Activated effector memory CD4-positive, alpha-beta T cell treated with Interleukin-2 at 50 U/mL for 16 hours (primary cell): ENCODE measurements around the gene RCOR1.
"Not testable (repeated sequence)": the region's sequence is repeated elsewhere in the genome, so short reads cannot be mapped to it uniquely, and the experiment has no call there.

ENCODE experiments used
- DNase-seq: peaks from one replicate; pipeline ENCODE4 v3.0.0-alpha.2; 2020

The RCOR1 gene

GRCh38 chr14:102633906-102634595 lies 41.6 kb downstream of the RCOR1 start:
- DNase-seq, result no peak

GRCh38 chr14:102639611-102640010 lies 47.2 kb downstream of the RCOR1 start:
- DNase-seq, result not testable (repeated sequence)

DNA sequence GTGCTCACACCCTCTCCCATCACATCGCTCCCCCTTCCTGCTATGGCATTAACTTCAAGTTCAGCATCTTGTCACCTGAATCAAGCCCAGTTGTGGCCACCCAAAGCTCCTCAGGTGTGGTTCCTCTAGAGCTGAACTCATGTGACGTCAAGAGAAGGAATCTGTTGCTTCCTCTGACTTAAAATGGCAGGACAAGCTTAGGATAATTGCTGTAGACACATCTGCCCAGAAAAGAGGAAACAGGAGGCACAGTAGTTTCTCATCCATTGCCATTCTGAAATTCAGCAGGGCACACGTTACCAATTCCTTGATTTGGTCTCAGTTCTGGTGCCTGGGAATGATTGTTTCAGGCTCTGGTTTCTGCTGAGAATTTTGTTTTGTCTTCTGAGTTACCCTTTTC lies 52.1 kb downstream of the RCOR1 start:
- DNase-seq, result no peak

- DNase-seq, result no peak
Measured at GRCh38 chr14:102645746-102646440, 53.4 kb downstream of the RCOR1 start.

GRCh38 chr14:102646615-102647014 lies 54.2 kb downstream of the RCOR1 start:
- DNase-seq, result no peak

DNA sequence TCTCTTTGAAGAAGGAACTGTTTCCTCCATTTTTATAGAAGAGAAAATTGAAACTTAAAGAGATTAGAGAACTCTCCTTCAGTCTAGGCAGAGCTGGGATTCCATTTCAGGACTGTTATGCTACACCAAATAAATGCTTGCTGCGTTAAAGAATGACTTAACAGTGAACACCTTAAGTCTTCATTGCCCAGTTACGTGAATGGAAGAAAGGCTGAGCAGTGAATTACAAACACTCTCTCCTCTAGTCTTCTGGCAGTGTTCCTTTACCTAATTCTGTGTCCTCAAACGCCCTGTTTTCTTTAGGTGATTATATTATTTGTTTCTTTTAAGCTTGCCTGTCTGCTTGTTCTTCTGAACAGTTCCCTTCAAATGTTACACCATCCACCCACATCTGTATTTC lies 59.7 kb downstream of the RCOR1 start:
- DNase-seq, result no peak

- DNase-seq, result no peak
Measured at GRCh38 chr14:102654298-102654697, 61.8 kb downstream of the RCOR1 start.

- no peak for DNase-seq
Measured at GRCh38 chr14:102655137-102655536, 62.7 kb downstream of the RCOR1 start.

DNA sequence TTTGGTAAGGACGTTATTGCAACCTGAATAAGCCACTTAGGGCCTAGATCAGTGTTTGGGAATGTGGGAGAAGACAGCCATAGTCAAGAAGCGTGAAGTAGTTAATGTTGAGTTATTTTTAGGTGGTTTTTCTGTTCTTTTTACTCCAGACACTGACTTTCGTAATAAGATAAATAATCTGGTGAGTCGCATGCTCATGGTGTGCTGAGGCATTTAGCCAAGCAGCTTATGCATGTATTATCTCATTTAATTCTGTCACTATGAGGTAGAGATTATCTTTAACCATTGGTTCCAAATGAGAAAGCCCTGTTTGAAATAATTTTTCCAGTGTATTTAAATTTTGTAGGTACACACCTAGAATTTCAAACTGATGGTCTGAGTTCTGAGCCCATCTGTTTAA lies 67.3 kb downstream of the RCOR1 start:
- no peak for DNase-seq

DNA sequence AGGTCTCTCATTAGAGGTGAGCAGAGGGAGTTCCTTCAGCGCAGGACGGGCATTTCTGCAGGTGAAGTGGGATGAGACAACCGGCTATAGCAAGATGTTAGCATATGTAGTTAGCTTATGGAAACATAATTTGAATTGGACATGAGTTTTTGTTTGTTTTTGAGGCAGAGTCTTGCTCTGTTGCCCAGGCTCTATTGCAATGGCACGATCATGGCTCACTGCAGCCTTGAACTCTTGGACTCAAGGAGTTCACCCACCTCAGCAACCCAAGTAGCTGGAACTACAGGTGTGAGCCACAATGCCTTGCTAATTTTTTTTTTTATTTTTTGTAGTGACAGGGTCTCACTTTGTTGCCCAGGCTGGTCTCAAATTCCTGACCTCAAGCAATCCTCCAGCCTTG lies 69.2 kb downstream of the RCOR1 start:
- DNase-seq, result no peak

DNA sequence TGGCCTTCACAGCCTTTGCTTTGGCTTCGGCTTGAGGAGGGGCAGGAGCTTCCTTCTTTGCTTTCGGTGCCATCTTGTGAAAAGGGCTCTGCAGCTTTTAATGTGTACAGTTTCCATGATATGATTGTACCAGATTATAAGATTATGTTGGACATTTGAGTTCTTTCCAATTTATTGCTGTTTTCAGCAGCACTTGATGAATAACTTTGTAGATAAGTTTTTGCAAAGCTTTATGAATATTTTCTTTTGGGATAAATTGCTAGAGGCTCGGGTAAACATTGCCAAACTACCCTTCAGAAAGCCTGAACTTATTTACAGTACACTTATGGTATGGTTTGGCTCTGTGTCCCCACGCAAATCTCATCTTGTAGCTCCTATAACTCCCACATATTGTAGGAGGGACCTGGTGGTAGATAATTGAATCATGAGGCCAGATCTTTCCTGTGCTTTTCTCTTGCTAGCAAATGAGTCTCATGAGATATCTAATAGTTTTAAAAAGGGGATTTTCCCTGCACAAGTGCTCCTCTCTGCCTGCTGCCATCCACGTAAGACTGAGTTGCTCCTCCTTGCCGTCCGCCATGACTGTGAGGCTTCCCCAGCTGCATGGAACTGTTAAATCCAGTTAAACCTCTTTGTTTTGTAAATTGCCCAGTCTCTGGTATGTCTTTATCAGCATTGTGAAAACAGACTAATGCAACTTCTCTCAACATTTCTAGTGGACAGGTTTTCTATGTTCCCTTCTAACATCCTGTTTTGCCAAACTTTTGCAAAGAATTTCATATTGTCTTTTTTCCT lies 70.4 kb downstream of the RCOR1 start:
- no peak for DNase-seq

DNA sequence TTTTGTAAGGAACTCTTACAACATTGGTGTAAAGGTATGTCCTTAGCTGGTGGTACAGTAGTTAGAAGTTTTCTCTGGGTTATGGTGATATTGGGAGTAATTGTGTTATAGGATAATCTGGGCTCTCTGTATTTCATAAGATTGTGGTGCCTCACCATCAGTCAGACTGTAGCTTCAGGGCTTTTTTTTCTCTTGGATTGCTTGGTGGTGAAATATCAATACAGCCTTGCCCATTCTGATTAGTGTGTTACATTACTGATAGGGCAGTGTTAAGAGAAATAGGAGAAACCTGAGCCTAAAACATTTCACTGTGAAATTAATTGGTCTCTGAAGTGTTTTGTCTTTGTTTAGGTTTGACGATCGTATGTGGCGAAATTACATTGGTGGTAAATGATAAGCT lies 71.0 kb downstream of the RCOR1 start:
- no peak for DNase-seq

GRCh38 chr14:102665621-102666020 lies 73.2 kb downstream of the RCOR1 start:
- DNase-seq, result no peak

GRCh38 chr14:102666635-102667034 lies 74.2 kb downstream of the RCOR1 start:
- DNase-seq, result no peak

DNA sequence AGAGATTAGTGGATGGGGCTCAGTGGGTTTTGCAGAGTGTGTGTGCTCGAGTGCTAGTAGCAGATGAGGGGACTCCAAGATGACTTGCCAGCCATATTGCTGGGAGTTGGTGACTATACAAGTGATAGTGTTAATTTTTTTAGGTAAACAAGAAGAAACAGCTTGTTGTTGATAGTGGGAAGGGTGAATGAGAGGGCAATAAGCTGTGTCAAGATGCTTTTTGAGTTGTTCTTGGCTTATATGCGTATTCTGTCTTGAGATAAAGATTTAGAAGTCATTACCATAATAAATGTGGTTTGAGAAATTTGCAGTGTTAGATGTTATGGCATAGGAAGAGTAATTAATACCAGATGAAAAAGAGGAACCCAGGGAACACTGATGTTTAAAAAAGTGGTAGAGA lies 75.3 kb downstream of the RCOR1 start:
- DNase-seq, result no peak

DNA sequence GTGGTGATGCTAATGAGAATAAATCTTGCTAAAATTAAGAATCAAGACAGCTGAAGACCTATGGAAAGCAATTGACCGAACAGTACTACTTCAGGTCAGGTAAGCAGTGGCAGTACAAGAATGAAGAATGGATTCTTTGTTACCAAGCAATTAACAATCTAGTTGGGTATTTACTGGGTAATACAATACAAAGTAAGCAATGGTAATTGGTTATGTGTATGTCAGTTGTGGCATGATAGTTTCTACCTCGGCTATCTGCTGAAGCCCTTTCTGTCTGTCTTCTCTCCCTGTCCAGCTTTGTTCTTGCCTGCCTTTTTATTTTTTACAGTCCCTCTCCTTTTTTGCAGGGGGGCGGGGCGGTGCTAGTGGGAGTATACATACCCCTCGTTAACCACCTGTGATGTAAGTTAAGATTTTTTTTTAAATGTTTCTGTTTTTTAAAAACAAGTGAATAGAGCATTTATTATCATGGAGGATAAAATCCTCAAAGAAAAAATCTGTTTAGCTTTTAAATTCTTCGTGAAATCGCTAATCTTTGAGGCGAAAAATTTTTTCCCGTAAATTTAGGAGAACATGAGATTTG lies 75.9 kb downstream of the RCOR1 start:
- DNase-seq, result no peak

GRCh38 chr14:102671410-102671809 lies 79.0 kb downstream of the RCOR1 start:
- DNase-seq, result no peak

DNA sequence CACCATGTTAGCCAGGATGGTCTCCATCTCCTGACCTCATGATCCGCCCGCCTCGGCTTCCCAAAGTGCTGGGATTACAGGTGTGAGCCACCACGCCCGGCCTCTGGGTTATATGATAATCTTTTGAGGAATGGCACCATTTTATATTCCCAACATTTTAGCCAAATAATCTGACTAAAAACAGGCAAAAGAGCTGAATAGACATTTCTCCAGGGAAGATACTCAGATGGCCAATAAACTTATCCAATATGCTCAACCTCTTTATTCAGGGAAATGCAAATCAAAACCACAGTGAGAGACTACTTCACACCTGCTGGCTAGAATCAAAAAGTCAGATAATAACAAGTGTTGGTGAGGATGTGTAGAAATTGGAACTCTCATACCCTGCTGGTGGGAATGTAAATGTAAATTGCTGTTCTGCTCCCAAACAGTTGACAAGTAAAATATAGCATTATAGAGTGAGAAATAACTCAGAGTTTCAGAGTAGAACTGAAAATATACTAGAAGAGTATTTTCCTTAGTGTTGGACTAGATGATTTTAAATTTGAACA lies 80.0 kb downstream of the RCOR1 start:
- DNase-seq, result no peak

GRCh38 chr14:102675396-102675795 lies 82.9 kb downstream of the RCOR1 start:
- no peak for DNase-seq

DNA sequence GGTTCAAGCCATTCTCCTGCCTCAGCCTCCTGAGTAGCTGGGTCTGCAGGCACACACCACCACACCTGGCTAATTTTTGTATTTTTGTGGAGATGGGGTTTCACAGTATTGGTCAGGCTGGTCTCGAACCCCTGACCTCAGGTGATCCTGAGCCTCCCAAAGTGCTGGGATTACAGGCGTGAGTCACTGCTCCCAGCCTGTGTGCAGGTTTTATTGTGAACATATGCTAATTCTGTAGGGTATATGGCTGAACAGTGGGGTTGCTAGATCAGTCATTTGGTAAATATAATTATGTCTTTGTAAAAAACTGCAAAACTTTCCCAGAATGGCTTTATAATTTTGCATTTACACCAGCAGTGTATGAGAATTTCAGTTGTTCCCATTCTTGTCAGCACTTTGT lies 85.9 kb downstream of the RCOR1 start:
- DNase-seq, result no peak

GRCh38 chr14:102683399-102684297 lies 91.2 kb downstream of the RCOR1 start:
- no peak for DNase-seq

DNA sequence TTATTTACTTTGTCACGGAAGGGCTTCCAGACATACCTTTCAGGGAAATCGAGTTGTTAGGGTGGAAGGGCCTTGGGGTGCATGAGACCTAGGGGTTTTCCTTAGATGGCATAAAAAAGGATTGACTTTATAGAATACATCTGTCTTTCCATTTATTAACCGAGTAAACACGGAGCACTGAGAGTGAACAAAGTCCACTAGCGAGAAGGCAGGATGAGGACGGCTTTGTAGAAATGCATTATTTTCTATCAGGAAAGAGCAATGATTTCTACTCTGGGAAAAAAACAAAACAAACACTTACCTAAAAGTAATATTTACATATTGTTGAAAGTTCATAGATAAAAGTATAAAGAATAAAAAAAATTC lies 91.8 kb downstream of the RCOR1 start:
- no peak for DNase-seq
